Epithelial cell of proximal tubule (primary cell): ENCODE data around the gene ACMSD. TPM values are rescaled to one million over a fixed set of nuclear protein-coding genes. Genes with fewer than 3 reads are reported as not detected.
"Not testable (repeated sequence)": the region's sequence is repeated elsewhere in the genome, so short reads cannot be mapped to it uniquely, and the experiment has no call there.

Experiments
- DNase-seq: peaks from one replicate; pipeline ENCODE4 v3.0.0-alpha.2; 2011; ENCODE audit warnings: low read depth
- H3K4me3 ChIP-seq: 2 replicates; pipeline ENCODE4 v1.5.1; 2011; ENCODE audit warnings: low read depth, mild to moderate bottlenecking, low read length
- total RNA-seq: library from RNA; depleted of rRNA; stranded (reverse); fragments of >200 nt; gene quantifications from 2 replicates; pipeline ENCODE4 v1.2.3, GENCODE V29; 2015
- TF ChIP-seq, protein P1 (sequence below): conservative IDR thresholded peaks from 2 replicates; pipeline ENCODE4 v1.5.1; 2012; ENCODE audit warnings: low read depth, mild to moderate bottlenecking, low read length

ACMSD gene
- total RNA-seq, 1 donor from 2014 or later, result 0.23 TPM

DNA sequence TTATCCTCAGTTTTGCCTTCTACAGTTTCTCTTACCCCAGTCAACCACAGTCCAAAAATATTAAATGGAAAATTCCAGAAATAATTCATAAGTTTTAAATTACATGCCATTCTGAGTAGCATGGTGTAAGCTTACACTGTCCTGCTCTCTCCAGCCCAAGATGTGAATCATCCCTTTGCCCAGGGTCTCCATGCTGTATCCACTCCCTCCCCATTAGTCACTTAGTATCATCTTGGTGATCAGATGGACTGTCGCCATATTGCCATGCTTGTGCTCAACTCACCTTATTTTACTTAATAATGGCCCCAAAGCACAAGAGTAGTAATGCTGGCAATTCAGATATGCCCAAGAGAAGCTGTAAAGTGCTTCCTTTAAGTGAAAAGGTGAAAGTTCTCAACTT, 61.7 kb downstream of the ACMSD start:
- no peak for DNase-seq
- TF ChIP-seq, protein P1, sequence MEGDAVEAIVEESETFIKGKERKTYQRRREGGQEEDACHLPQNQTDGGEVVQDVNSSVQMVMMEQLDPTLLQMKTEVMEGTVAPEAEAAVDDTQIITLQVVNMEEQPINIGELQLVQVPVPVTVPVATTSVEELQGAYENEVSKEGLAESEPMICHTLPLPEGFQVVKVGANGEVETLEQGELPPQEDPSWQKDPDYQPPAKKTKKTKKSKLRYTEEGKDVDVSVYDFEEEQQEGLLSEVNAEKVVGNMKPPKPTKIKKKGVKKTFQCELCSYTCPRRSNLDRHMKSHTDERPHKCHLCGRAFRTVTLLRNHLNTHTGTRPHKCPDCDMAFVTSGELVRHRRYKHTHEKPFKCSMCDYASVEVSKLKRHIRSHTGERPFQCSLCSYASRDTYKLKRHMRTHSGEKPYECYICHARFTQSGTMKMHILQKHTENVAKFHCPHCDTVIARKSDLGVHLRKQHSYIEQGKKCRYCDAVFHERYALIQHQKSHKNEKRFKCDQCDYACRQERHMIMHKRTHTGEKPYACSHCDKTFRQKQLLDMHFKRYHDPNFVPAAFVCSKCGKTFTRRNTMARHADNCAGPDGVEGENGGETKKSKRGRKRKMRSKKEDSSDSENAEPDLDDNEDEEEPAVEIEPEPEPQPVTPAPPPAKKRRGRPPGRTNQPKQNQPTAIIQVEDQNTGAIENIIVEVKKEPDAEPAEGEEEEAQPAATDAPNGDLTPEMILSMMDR, result no peak
- no peak overlapping the region for H3K4me3 ChIP-seq

DNA sequence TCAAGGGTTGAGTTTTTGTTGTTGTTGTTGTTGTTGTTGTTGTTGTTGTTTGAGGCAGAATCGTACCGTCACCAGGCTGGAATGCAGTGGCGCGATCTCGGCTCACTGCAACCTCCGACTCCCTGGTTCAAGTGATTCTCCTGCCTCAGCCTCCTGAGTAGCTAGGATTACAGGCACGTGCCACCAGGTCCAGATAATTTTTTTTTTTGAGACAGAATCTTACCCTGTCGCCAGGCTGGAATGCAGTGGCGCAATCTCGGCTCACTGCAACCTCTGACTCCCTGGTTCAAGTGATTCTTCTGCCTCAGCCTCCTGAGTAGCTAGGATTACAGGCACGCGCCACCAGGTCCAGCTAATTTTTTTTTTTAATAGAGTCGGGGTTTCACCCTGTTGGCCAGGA, 65.3 kb downstream of the ACMSD start:
- not testable (repeated sequence) for H3K4me3 ChIP-seq, DNase-seq

DNA sequence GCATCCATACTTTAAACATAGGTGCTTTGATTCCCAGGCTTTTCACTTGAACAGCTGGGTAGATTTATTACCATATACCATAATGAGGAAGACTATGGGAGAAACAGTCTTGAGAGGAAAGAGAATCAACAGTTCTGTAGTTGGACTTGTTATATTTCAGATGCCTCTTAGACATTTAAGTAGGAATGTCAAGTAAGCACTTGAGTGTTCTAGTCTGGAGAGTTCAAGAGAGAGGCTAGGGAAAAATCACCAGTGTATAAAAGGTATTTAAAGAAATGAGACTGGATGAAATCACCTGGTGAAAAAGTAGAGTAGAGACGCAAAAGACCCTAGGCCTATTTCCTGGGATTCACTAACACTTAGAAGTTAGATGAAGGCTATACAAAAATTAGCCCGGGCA, 66.8 kb downstream of the ACMSD start:
- no peak overlapping the region for H3K4me3 ChIP-seq
- TF ChIP-seq, protein P1, result no peak
- DNase-seq, result no peak

DNA sequence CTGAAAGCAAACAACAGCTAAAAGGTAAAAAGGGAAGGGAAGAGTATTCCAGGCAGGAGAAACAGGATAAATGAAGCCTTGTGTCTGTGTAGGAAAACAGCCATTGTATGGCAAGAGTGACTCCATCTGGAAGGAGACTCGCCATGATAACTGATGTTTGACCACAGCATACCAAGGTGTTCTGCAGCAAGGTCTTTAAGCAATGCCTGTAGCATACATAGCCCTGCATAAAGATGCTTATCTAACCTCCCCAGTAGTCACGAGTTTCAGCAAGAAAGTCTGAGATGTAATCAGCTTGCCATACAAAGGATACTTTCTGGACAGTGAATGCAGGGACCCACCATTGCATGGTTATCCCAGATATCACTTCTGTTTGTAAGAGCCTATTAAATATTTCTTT, 68.3 kb downstream of the ACMSD start:
- DNase-seq, result no peak
- TF ChIP-seq, protein P1, result no peak
- H3K4me3 ChIP-seq, result no peak overlapping the region

DNA sequence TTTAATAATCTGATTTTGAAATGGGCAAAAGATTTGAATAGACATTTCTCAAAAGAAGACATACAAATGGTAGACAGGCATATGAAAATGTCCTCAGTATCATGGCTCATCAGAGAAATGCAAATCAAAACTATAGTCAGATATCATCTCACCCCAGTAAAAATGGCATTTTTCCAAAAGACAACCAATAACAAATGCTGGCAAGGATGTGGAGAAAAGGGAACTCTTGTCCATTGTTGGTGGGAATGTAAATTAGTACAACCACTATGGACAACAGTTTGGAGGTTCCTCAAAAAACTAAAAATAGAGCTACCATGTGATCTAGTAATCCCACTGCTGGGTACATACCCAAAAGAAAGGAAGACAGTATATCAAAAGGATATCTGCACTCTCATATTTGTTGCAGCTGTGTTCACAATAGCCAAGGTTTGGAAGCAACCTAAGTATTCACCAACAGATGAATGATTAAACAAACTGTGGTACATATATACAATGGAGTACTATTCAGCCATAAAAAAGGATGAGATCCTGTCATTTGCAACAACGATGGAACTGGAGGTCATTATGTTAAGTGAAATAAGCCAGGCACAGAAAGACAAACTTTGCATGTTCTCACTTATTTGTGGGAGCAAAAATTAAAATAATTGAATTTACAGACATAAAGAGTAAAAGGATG, 69.2 kb downstream of the ACMSD start:
- H3K4me3 ChIP-seq, DNase-seq: not testable (repeated sequence)

DNA sequence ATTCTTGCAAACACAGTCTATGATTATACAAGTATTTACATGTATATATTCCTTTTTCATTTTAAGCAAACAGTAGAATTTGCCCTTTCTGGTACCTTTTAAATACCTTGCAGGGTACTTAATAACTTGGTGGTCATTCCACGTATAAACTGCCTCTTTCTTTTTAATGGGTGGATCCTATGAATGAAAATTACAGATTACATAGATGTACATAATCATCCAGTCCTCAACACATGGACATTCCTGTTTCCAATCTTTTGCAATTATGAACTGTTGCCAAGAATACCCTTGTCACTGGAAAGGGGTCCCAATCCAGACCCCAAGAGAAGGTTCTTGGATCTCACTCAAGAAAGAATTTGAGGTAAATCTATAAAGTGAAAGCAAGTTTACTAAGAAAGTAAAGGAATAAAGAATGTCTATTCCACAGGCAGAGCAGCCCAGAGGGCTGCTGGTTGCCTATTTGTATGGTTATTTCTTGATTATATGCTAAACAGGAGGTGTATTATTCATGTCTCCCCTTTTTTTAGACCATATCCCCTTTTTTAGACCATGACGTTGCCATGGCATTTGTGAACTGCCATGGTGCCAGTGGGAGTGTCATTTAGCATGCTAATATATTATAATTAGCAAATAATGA, 72.5 kb downstream of the ACMSD start:
- TF ChIP-seq, protein P1, result no peak

DNA sequence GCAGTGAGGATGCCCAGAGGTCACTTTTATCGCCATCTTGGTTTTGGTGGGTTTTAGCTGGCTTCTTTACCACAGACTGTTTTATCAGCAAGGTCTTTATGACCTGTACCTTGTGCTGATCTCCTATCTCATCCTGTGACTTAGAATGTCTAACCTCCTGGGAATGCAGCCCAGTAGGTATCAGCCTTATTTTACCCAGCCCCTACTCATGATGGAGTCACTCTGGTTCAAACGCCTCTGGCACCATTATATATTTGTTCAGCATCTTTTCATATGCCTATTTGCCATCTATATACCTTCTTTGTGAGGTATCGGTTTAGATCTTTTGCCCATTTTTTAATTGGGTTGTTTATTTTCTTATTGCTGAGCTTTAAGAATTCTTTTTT, 73.0 kb downstream of the ACMSD start:
- TF ChIP-seq, protein P1, result no peak
- no peak for DNase-seq
- H3K4me3 ChIP-seq, result no peak overlapping the region

More for the DNA sequence above, 72.5 kb downstream of the ACMSD start:
- no peak overlapping the region for H3K4me3 ChIP-seq
- no peak for DNase-seq

DNA sequence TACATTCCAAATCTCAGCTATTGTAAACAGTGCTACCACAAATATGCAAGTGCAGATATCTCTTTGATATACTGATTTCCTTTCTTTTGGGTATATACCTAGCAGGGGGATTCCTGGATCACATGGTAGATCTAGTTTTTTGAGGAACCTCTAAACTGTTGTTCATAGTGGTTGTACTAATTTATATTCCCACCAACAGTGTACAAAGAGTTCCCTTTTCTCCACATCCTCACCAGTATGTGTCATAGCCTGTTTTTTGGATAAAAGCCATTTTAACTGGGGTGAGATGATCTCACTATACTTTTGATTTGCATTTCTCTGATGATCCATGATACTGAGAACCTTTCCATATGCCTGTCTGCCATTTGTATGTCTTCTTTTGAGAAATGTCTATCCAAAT, 73.9 kb downstream of the ACMSD start:
- TF ChIP-seq, protein P1, result no peak

More for the DNA sequence above, 73.9 kb downstream of the ACMSD start:
- no peak for DNase-seq
- H3K4me3 ChIP-seq, result no peak overlapping the region
